IMR-90 (cell line): ENCODE measurements around the gene DDX42. TPM values are rescaled to one million over a fixed set of nuclear protein-coding genes. Genes with fewer than 3 reads are reported as not detected.

Experiments
- ATAC-seq: fragments of 200-7000 bp; cut with Tn5 transposase; 2 replicates; pipeline ENCODE4 v1.9.1; 2020; ENCODE audit warnings: low read depth, mild to moderate bottlenecking, moderate library complexity
- BruUV-seq: library from RNA; stranded (reverse); fragments of 400-500 nt; replicated peaks from 2 replicates; lab custom pipeline; 2021; lab: Mats Ljungman, UMichigan
- CTCF ChIA-PET: fragments of 300-600 bp; formaldehyde crosslinking; extraction: SDS; loops from one replicate; lab custom pipeline; 2021; ENCODE audit warnings: antibody characterized with exemption; lab: Yijun Ruan, JAX
- POLR2A ChIA-PET: fragments of 300-600 bp; sonication (Branson Sonifier 250); formaldehyde crosslinking; loops from one replicate; lab custom pipeline; 2022; ENCODE audit warnings: antibody characterized with exemption; ENCODE audit not compliant: unreplicated experiment; lab: Charles Lee
- DNase-seq: peaks from one replicate; pipeline ENCODE4 v3.0.0; 2013
- H2AFZ ChIP-seq: replicated peaks from 2 replicates; pipeline ENCODE3; 2013; ENCODE audit warnings: low read length, mild to moderate bottlenecking; ENCODE audit not compliant: poor library complexity
- H2AK5ac ChIP-seq: 2 replicates; pipeline ENCODE4 v1.6.1; 2013; ENCODE audit warnings: low read depth, low read length, inconsistent platforms
- H2AK9ac ChIP-seq: replicated peaks from 2 replicates; pipeline ENCODE3; 2013; ENCODE audit warnings: mild to moderate bottlenecking, low read depth, low read length, moderate library complexity; ENCODE audit not compliant: poor library complexity
- H2BK120ac ChIP-seq: 2 replicates; pipeline ENCODE4 v1.6.1; 2013; ENCODE audit warnings: low read depth, low read length, inconsistent platforms
- H2BK15ac ChIP-seq: 3 replicates; pipeline ENCODE4 v1.6.1; 2013; ENCODE audit warnings: low read depth, low read length, inconsistent platforms
- H2BK20ac ChIP-seq: 2 replicates; pipeline ENCODE4 v1.6.1; 2013; ENCODE audit warnings: low read depth, mild to moderate bottlenecking, inconsistent platforms, low read length, moderate library complexity
- H2BK5ac ChIP-seq: 2 replicates; pipeline ENCODE4 v1.6.1; 2013; ENCODE audit warnings: mild to moderate bottlenecking, low read depth, low read length, inconsistent platforms; ENCODE audit not compliant: poor library complexity, severe bottlenecking
- H3K14ac ChIP-seq: replicated peaks from 2 replicates; pipeline ENCODE4 v1.6.1; 2013; ENCODE audit warnings: low read depth, low read length, inconsistent platforms
- H3K18ac ChIP-seq: 2 replicates; pipeline ENCODE4 v1.6.1; 2013; ENCODE audit warnings: low read depth, low read length, control low read depth
- H3K23ac ChIP-seq: 2 replicates; pipeline ENCODE4 v1.6.1; 2013; ENCODE audit warnings: low read depth, low read length, inconsistent platforms
- H3K27ac ChIP-seq: 2 replicates; pipeline ENCODE4 v1.5.1; 2013; ENCODE audit warnings: mild to moderate bottlenecking, control low read depth, low read length; ENCODE audit not compliant: insufficient read depth
- H3K27me3 ChIP-seq: 2 replicates; pipeline ENCODE4 v1.6.1; 2013; ENCODE audit warnings: low read length; ENCODE audit not compliant: control insufficient read depth, insufficient read depth
- H3K36me3 ChIP-seq: 2 replicates; pipeline ENCODE4 v1.6.1; 2013; ENCODE audit warnings: low read length, mixed read lengths; ENCODE audit not compliant: control insufficient read depth, insufficient read depth
- H3K4ac ChIP-seq: 2 replicates; pipeline ENCODE4 v1.6.1; 2013; ENCODE audit warnings: low read depth, low read length, inconsistent platforms
- H3K4me1 ChIP-seq: 2 replicates; pipeline ENCODE4 v1.6.1; 2013; ENCODE audit warnings: low read length, mixed read lengths; ENCODE audit not compliant: control insufficient read depth, insufficient read depth
- H3K4me2 ChIP-seq: 2 replicates; pipeline ENCODE4 v1.6.1; 2013; ENCODE audit warnings: low read depth, mild to moderate bottlenecking, control low read depth, low read length, moderate library complexity
- H3K4me3 ChIP-seq: 2 replicates; pipeline ENCODE4 v1.5.1; 2013; ENCODE audit warnings: low read depth, mild to moderate bottlenecking, control low read depth, low read length, moderate library complexity; ENCODE audit not compliant: insufficient read depth
- H3K56ac ChIP-seq: 2 replicates; pipeline ENCODE4 v1.6.1; 2013; ENCODE audit warnings: low read length, inconsistent platforms; ENCODE audit not compliant: insufficient read depth; ENCODE audit errors: extremely low read depth
- H3K79me1 ChIP-seq, 2 experiments: 2 replicates each; pipeline ENCODE4 v1.6.1; 2013; ENCODE audit warnings: low read length in 2 of 2, inconsistent platforms in 1 of 2, low read depth in 1 of 2
- H3K9ac ChIP-seq: 2 replicates; pipeline ENCODE4 v1.6.1; 2013; ENCODE audit warnings: low read depth, low read length, control low read depth
- H3K9me1 ChIP-seq: 2 replicates; pipeline ENCODE4 v1.6.1; 2013; ENCODE audit warnings: low read length, inconsistent platforms; ENCODE audit not compliant: insufficient read depth
- H3K9me3 ChIP-seq: 2 replicates; pipeline ENCODE4 v1.6.1; 2013; ENCODE audit warnings: low read length; ENCODE audit not compliant: control insufficient read depth, insufficient read depth
- H4K20me1 ChIP-seq: 2 replicates; pipeline ENCODE4 v1.6.1; 2013; ENCODE audit warnings: low read length, inconsistent platforms; ENCODE audit not compliant: insufficient read depth
- H4K5ac ChIP-seq: 2 replicates; pipeline ENCODE4 v1.6.1; 2013; ENCODE audit warnings: mild to moderate bottlenecking, low read depth, low read length, control low read depth
- H4K8ac ChIP-seq, 2 experiments: 2 replicates each; pipeline ENCODE4 v1.6.1; 2013; ENCODE audit warnings: low read depth in 2 of 2, low read length in 2 of 2, control low read depth in 1 of 2, inconsistent platforms in 1 of 2
- H4K91ac ChIP-seq: 2 replicates; pipeline ENCODE4 v1.6.1; 2013; ENCODE audit warnings: low read depth, low read length, inconsistent platforms; ENCODE audit not compliant: insufficient read depth
- BHLHE40 ChIP-seq: fragments of 150-350 bp; IDR thresholded peaks from 2 replicates; pipeline ENCODE4 v1.6.1; 2016; ENCODE audit warnings: mild to moderate bottlenecking, low read depth, low read length
- CEBPB ChIP-seq: IDR thresholded peaks from 2 replicates; pipeline ENCODE4 v1.6.1; 2012; ENCODE audit warnings: low read depth, low read length, improper control_type of control experiment
- MAFK ChIP-seq: IDR thresholded peaks from 2 replicates; pipeline ENCODE4 v1.6.1; 2012; ENCODE audit warnings: low read depth, low read length, improper control_type of control experiment
- NFE2L2 ChIP-seq: fragments of 150-350 bp; IDR thresholded peaks from 2 replicates; pipeline ENCODE4 v1.6.1; 2016; ENCODE audit warnings: low read depth, mild to moderate bottlenecking, low read length
- RFX5 ChIP-seq: IDR thresholded peaks from 2 replicates; pipeline ENCODE4 v1.8.0; 2012; ENCODE audit warnings: low read depth, mild to moderate bottlenecking, low read length, moderate library complexity
- SMC3 ChIP-seq: fragments of 150-350 bp; IDR thresholded peaks from 2 replicates; pipeline ENCODE4 v1.6.1; 2016; ENCODE audit warnings: low read depth, mild to moderate bottlenecking, antibody characterized with exemption, low read length, moderate library complexity
- WGBS, 2 experiments: methylation state at CpG; one replicate each; pipeline versions ENCODE4 v1.1.5 to v1.1.7; 2013; ENCODE audit warnings: missing lambda C conversion rate in 2 of 2; ENCODE audit not compliant: insufficient read length in 1 of 2; ENCODE audit errors: extremely low coverage in 2 of 2; 5-methylcytosine and 5-hydroxymethylcytosine counted together
- dilution Hi-C: fragments of 300-500 bp; cut with HindIII; formaldehyde crosslinking; loops from one replicate; pipeline ENCODE4 v1.14.3; 2018; ENCODE audit warnings: low sequenced_read_pairs; ENCODE audit not compliant: unreplicated experiment
- in situ Hi-C: fragments of 300-500 bp; cut with MboI; formaldehyde crosslinking; loops from 3 replicates; pipeline ENCODE4 v1.14.3; 2019; ENCODE audit warnings: low sequenced_read_pairs, inconsistent platforms, mixed read lengths
- intact Hi-C: fragments of 100-400 bp; cut with micrococcal nuclease; formaldehyde crosslinking; loops from 2 replicates; pipeline ENCODE4 v1.10.0; 2022
- polyA plus RNA-seq, 3 experiments: library from polyadenylated mRNA; depleted of rRNA; stranded (reverse); fragments of >200 nt; gene quantifications; 2 replicates each; pipeline ENCODE4 v1.2.3, GENCODE V29; 2012; ENCODE audit warnings: low replicate concordance in 1 of 3
- total RNA-seq: library from RNA; depleted of rRNA; stranded (reverse); fragments of >200 nt; gene quantifications from 2 replicates; pipeline ENCODE4 v1.2.3, GENCODE V29; 2012
- TF ChIP-seq, protein P1 (sequence below): conservative IDR thresholded peaks from 2 replicates; pipeline ENCODE4 v1.5.1; 2012; ENCODE audit warnings: mild to moderate bottlenecking, low read depth, low read length, improper control_type of control experiment
- TF ChIP-seq, protein P2 (sequence below): fragments of 150-350 bp; IDR thresholded peaks from 2 replicates; pipeline ENCODE4 v1.6.1; 2017; ENCODE audit warnings: mild to moderate bottlenecking, antibody characterized with exemption, low read length, low read depth

DDX42 gene
- total and polyA plus RNA-seq, 2 of the 4 experiments (the other 2 are of a cell fraction): 75.8 to 91.5 TPM

DNA sequence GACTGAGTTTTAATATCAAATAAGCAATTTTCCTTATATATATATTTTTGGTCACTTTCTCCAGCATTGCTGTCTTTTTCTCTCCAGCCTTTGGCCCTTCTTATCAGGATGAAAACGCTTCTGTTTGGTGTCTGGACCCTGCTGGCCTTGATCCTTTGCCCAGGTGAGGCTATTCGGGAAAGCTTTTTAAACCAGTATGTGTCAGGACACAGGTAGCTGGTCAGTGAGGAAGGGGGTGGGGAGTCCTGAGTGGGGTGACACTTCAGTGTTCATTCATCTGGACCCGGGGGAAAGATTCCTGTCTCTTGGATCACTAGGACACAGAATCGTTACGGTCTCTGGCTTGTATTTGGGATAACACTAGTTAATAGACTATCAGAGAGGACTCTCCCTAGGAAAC, 80.7 kb downstream of the DDX42 start:
- Histone ChIP-seq H3K9me3 (no peaks in the 10 kb centered on the region), H3K79me1 (no peaks in the 10 kb centered on the region), H3K4ac (no peak overlapping the region), H3K4me1 (no peaks in the 10 kb centered on the region), H3K36me3 (no peaks in the 10 kb centered on the region), H3K56ac (no peak overlapping the region), H4K8ac (no peak overlapping the region), H3K9ac (no peak overlapping the region), H3K14ac (no peak overlapping the region), H2AFZ (no peak overlapping the region), H3K4me2 (no peak overlapping the region), H2BK20ac (no peak overlapping the region), H3K27me3 (peaks cover 29% of the 10 kb centered on the region), H3K9me1 (no peaks in the 10 kb centered on the region), H2BK120ac (no peak overlapping the region), H4K5ac (no peak overlapping the region), H3K27ac (no peak overlapping the region), H2AK5ac (no peak overlapping the region), H3K23ac (no peak overlapping the region), H3K18ac (no peak overlapping the region), H2AK9ac (no peak overlapping the region), H4K91ac (no peak overlapping the region), H3K4me3 (no peak overlapping the region), H2BK15ac (no peak overlapping the region), H4K20me1 (no peaks in the 10 kb centered on the region), H2BK5ac (no peak overlapping the region)
- ChIA-PET POLR2A (no interaction called here), CTCF (no interaction called here)
- no CpG with 5 or more reads among the region's 5 CpGs for WGBS, 2 experiments
- no peak for TF ChIP-seq MAFK
- TF ChIP-seq, protein P1, sequence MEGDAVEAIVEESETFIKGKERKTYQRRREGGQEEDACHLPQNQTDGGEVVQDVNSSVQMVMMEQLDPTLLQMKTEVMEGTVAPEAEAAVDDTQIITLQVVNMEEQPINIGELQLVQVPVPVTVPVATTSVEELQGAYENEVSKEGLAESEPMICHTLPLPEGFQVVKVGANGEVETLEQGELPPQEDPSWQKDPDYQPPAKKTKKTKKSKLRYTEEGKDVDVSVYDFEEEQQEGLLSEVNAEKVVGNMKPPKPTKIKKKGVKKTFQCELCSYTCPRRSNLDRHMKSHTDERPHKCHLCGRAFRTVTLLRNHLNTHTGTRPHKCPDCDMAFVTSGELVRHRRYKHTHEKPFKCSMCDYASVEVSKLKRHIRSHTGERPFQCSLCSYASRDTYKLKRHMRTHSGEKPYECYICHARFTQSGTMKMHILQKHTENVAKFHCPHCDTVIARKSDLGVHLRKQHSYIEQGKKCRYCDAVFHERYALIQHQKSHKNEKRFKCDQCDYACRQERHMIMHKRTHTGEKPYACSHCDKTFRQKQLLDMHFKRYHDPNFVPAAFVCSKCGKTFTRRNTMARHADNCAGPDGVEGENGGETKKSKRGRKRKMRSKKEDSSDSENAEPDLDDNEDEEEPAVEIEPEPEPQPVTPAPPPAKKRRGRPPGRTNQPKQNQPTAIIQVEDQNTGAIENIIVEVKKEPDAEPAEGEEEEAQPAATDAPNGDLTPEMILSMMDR: no peak
- TF ChIP-seq, protein P2, sequence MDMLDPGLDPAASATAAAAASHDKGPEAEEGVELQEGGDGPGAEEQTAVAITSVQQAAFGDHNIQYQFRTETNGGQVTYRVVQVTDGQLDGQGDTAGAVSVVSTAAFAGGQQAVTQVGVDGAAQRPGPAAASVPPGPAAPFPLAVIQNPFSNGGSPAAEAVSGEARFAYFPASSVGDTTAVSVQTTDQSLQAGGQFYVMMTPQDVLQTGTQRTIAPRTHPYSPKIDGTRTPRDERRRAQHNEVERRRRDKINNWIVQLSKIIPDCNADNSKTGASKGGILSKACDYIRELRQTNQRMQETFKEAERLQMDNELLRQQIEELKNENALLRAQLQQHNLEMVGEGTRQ: no peak
- no peak for TF ChIP-seq NFE2L2
- TF ChIP-seq CEBPB: no peak
- no peak for TF ChIP-seq SMC3
- no peak for TF ChIP-seq BHLHE40
- no peak for TF ChIP-seq RFX5
- no peak for ATAC-seq
- in situ Hi-C loops: no loop called here
- dilution Hi-C loops: no loop called here
- intact Hi-C loops: no loop called here
- no TSS peak for BruUV-seq
- no peak for DNase-seq
